ENCODE results near the gene MRPL39. TPM values are rescaled to one million over a fixed set of nuclear protein-coding genes. Genes with fewer than 3 reads are reported as not detected.
"Not testable (repeated sequence)": the region's sequence is repeated elsewhere in the genome, so short reads cannot be mapped to it uniquely, and the experiment has no call there.

MRPL39 gene
- total and polyA plus RNA-seq, 10 donors = 14.4 to 34.3 (median 20.8) TPM

DNA sequence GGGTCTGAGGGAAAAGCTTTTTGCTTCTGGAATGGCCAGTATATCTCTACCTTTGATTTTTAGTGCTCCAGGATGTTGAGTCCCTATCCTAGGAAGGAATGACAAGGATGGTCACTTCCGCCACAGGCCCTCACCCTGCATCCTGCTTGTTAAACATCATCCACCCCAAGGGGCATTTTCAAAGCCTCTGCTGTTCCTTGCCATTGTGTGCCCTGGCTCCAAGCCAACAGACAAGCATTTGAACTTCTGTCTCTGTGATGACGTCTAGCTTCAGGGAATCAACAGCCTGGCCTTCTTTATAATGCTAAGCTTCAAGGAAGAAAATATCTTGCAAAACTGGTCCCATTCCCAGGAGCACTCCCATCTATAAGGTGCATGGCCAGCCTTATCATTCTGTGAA is 19.5 kb upstream of the MRPL39 start:
- no peaks in the 10 kb centered on the region for H3K27me3 ChIP-seq (replicated peaks in 1 of 7)
- TF ChIP-seq POLR2A (IDR thresholded peaks at IDR 0.05) = no peak
- TF ChIP-seq POLR2AphosphoS5 (IDR thresholded peaks at IDR 0.05) = no peak
- TF ChIP-seq, protein P1, sequence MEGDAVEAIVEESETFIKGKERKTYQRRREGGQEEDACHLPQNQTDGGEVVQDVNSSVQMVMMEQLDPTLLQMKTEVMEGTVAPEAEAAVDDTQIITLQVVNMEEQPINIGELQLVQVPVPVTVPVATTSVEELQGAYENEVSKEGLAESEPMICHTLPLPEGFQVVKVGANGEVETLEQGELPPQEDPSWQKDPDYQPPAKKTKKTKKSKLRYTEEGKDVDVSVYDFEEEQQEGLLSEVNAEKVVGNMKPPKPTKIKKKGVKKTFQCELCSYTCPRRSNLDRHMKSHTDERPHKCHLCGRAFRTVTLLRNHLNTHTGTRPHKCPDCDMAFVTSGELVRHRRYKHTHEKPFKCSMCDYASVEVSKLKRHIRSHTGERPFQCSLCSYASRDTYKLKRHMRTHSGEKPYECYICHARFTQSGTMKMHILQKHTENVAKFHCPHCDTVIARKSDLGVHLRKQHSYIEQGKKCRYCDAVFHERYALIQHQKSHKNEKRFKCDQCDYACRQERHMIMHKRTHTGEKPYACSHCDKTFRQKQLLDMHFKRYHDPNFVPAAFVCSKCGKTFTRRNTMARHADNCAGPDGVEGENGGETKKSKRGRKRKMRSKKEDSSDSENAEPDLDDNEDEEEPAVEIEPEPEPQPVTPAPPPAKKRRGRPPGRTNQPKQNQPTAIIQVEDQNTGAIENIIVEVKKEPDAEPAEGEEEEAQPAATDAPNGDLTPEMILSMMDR (IDR thresholded peaks at IDR 0.05 in 8 of 11, conservative IDR thresholded peaks at IDR 0.05 in 3 of 11) = no peak
- no peak overlapping the region for H3K4me3 ChIP-seq
- 64 to 85% (median 70%) methylated on average over 2 of the region's 2 CpGs for WGBS, 5 donors
- no peaks in the 10 kb centered on the region for H3K36me3 ChIP-seq
- no peak for DNase-seq
- no peaks in the 10 kb centered on the region for H3K4me1 ChIP-seq
- intact Hi-C loops (cut with DNase I; ENCODE audit: low total_unique reads) = no loop called here
- no peak overlapping the region for H3K27ac ChIP-seq
- no peaks in the 10 kb centered on the region for H3K9me3 ChIP-seq

DNA sequence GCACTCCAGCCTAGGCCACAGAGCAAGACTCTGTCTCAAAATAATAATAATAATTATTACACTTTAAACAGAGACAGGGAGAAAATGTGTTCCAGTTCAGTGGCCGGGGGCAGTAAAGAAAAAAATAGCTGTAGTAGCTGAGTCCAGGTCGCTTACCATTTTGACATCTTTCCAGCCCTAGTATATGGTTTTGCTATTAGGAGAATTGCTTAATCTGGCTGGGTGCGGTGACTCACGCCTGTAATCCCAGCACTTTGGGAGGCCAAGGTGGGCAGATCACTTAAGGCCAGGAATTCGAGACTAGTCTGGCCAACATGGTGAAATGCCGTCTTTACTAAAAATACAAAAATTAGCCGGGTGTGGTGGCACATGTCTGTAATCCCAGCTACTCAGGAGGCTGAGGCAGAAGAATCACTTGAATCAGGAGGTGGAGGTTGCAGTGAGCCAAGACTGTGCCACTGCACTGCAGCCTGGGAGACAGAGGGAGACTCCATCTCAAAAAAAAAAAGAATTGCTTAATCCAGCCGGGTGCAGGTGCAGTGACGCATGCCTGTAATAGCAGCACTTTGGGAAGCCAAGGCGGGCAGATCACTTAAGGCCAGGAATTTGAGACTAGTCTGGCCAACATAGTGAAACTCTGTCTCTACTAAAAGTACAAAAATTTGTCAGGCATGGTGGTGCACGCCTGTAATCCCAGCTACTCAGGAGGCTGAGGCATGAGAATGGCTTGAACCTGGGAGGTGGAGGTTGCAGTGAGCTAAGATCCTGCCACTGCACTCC is 18.7 kb upstream of the MRPL39 start:
- intact Hi-C loops (cut with DNase I; ENCODE audit: low total_unique reads); H3K4me1 ChIP-seq; H3K4me3 ChIP-seq; H3K9me3 ChIP-seq; H3K36me3 ChIP-seq; DNase-seq; H3K27me3 ChIP-seq (replicated peaks in 1 of 7); H3K27ac ChIP-seq: not testable (repeated sequence)
- WGBS, 5 donors = 92 to 94% (median 93%) methylated on average over 11 of the region's 11 CpGs

DNA sequence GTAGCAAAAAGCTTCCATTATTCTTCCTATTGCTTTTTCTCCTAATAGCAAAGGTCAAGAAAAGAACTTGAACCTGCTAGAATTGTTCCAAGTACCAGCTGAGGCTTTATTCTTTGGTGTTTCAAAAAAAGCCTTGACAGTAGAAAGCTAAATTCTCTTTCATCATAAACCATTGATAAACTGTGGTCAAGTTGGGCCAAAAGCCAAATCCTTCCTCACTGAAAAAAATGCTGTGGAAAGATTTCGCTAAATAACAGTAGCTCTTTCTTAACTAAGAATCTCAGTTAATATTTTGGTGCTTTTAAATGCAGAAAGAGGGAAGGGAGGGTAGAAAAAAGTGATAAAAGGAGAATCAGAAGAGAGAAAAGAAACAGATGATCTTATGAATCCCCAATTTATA is 17.8 kb upstream of the MRPL39 start:
- intact Hi-C loops (cut with DNase I; ENCODE audit: low total_unique reads) = no loop called here
- Histone ChIP-seq H3K27me3 (replicated peaks in 1 of 7) (no peaks in the 10 kb centered on the region), H3K9me3 (no peaks in the 10 kb centered on the region), H3K36me3 (no peaks in the 10 kb centered on the region), H3K4me3 (no peak overlapping the region), H3K4me1 (no peaks in the 10 kb centered on the region), H3K27ac (no peak overlapping the region)
- 68 to 86% (median 76%) methylated on average over 1 of the region's 1 CpG for WGBS, 5 donors
- no peak for TF ChIP-seq POLR2AphosphoS5 (IDR thresholded peaks at IDR 0.05)
- TF ChIP-seq, protein P1 (IDR thresholded peaks at IDR 0.05 in 8 of 11, conservative IDR thresholded peaks at IDR 0.05 in 3 of 11) = no peak
- TF ChIP-seq POLR2A (IDR thresholded peaks at IDR 0.05) = no peak
- DNase-seq = no peak

DNA sequence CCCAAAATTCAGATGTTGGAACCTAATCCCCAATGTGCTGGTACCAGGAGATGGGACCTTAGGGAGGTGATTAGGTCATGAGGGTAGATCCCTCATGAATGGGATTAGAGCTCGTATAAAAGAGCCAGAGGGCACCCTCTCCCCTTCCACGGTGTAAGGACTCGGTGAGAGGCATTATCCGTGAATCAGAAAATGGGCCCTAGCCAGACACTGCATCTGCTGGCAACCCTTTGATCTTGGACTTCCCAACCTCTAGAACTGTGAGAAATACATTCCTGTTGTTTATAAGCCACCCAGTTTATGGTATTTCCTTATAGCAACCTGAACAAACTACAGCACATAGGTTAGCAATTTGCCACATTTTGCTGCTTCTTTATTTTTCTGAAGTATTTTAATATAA is 17.2 kb upstream of the MRPL39 start:
- Histone ChIP-seq H3K36me3 (no peaks in the 10 kb centered on the region), H3K4me3 (no peak overlapping the region), H3K9me3 (no peaks in the 10 kb centered on the region), H3K4me1 (no peaks in the 10 kb centered on the region), H3K27me3 (replicated peaks in 1 of 7) (no peaks in the 10 kb centered on the region), H3K27ac (no peak overlapping the region)
- TF ChIP-seq POLR2A (IDR thresholded peaks at IDR 0.05) (no peak), POLR2AphosphoS5 (IDR thresholded peaks at IDR 0.05) (no peak)
- TF ChIP-seq, protein P1 (IDR thresholded peaks at IDR 0.05 in 8 of 11, conservative IDR thresholded peaks at IDR 0.05 in 3 of 11) = no peak
- intact Hi-C loops (cut with DNase I; ENCODE audit: low total_unique reads) = no loop called here
- DNase-seq = no peak
- 85 to 93% (median 91%) methylated on average over 4 of the region's 4 CpGs for WGBS, 5 donors
